ENCODE measurements around the gene HCAR2.
"Not testable (repeated sequence)": the region's sequence is repeated elsewhere in the genome, so short reads cannot be mapped to it uniquely, and the experiment has no call there.

Gene HCAR2

GRCh38 chr12:122715211-122715610 is 12.1 kb upstream of the HCAR2 start:
- not testable (repeated sequence) for DNase-seq

GRCh38 chr12:122713491-122714188 is 10.5 kb upstream of the HCAR2 start:
- DNase-seq, result not testable (repeated sequence)

- not testable (repeated sequence) for DNase-seq
Observed at GRCh38 chr12:122711266-122711665, 8.1 kb upstream of the HCAR2 start.

- not testable (repeated sequence) for DNase-seq
Observed at GRCh38 chr12:122710341-122710740, 7.2 kb upstream of the HCAR2 start.

- not testable (repeated sequence) for DNase-seq
Observed at GRCh38 chr12:122709287-122709686, 6.1 kb upstream of the HCAR2 start.

GRCh38 chr12:122703841-122704240 is 684 bp upstream of the HCAR2 start:
- not testable (repeated sequence) for DNase-seq

- DNase-seq, result not testable (repeated sequence)
Observed at GRCh38 chr12:122701481-122701880, 1.7 kb downstream of the HCAR2 start.

- DNase-seq, result not testable (repeated sequence)
Observed at GRCh38 chr12:122700038-122700710, 3.0 kb downstream of the HCAR2 start.

GRCh38 chr12:122696922-122697321 is 6.2 kb downstream of the HCAR2 start:
- not testable (repeated sequence) for DNase-seq

GRCh38 chr12:122691566-122691965 is 11.6 kb downstream of the HCAR2 start:
- no peak for DNase-seq

- DNase-seq, result no peak
Observed at GRCh38 chr12:122688291-122688690, 14.9 kb downstream of the HCAR2 start.

- DNase-seq, result no peak
Observed at GRCh38 chr12:122687086-122687485, 16.1 kb downstream of the HCAR2 start.

- DNase-seq, result no peak
Observed at GRCh38 chr12:122686538-122686937, 16.6 kb downstream of the HCAR2 start.

- DNase-seq, result no peak
Observed at GRCh38 chr12:122684297-122684813, 18.8 kb downstream of the HCAR2 start.

GRCh38 chr12:122681814-122682213 is 21.3 kb downstream of the HCAR2 start:
- no peak for DNase-seq

GRCh38 chr12:122680989-122681388 is 22.2 kb downstream of the HCAR2 start:
- not testable (repeated sequence) for DNase-seq

GRCh38 chr12:122676781-122677180 is 26.4 kb downstream of the HCAR2 start:
- not testable (repeated sequence) for DNase-seq

GRCh38 chr12:122676015-122676414 is 27.1 kb downstream of the HCAR2 start:
- not testable (repeated sequence) for DNase-seq

GRCh38 chr12:122672515-122672914 is 30.6 kb downstream of the HCAR2 start:
- DNase-seq, result no peak

GRCh38 chr12:122669397-122670070 is 33.6 kb downstream of the HCAR2 start:
- DNase-seq, result no peak

- DNase-seq, result no peak
Observed at GRCh38 chr12:122668268-122668667, 34.9 kb downstream of the HCAR2 start.

- no peak for DNase-seq
Observed at GRCh38 chr12:122665759-122666158, 37.4 kb downstream of the HCAR2 start.

GRCh38 chr12:122665349-122665748 is 37.8 kb downstream of the HCAR2 start:
- no peak for DNase-seq

GRCh38 chr12:122661938-122662337 is 41.2 kb downstream of the HCAR2 start:
- DNase-seq, result no peak

Measured in NCI-H748 treated with DMSO at 0.1 percent for 48 hours (cell line).